Peyer's patch (tissue), 4 donors: ENCODE measurements around the gene FBH1.

ENCODE experiments used
- CTCF ChIP-seq, 6 experiments: fragments of 450-650 bp in 4 of 6; fragments of 200-600 bp in 2 of 6; sonication (generic) in 1 of 6; IDR thresholded peaks; one replicate each; pipeline ENCODE4 v1.5.1; 2017 to 2019; ENCODE audit warnings: antibody characterized with exemption in 6 of 6, mild to moderate bottlenecking in 3 of 6, moderate library complexity in 1 of 6
- POLR2A ChIP-seq, 2 donors: fragments of 450-650 bp; IDR thresholded peaks; one replicate each; pipeline ENCODE4 v1.5.1; 2017; ENCODE audit warnings: antibody characterized with exemption in 2 of 2, mild to moderate bottlenecking in 2 of 2, moderate library complexity in 2 of 2

- TF ChIP-seq POLR2A (IDR thresholded peaks at IDR 0.05) (no peak), CTCF (IDR thresholded peaks at IDR 0.05) (no peak)
Observed at GRCh38 chr10:5959581-5960069, 69.6 kb downstream of the FBH1 start.
